HepG2 (cell line): ENCODE data around the gene NDRG2. TPM values are rescaled to one million over a fixed set of nuclear protein-coding genes. Genes with fewer than 3 reads are reported as not detected.

Experiments
- AKAP8 ChIP-seq: sonication (generic); formaldehyde crosslinking; IDR thresholded peaks from 2 replicates; pipeline ENCODE4 v1.5.1; 2020; ENCODE audit warnings: mild to moderate bottlenecking, missing genetic modification reagents
- GMEB2 ChIP-seq: IDR thresholded peaks from 2 replicates; pipeline ENCODE4 v1.6.1; 2016; ENCODE audit warnings: missing biosample characterization, missing genetic modification reagents, low read depth
- IRF1 ChIP-seq: sonication (generic); formaldehyde crosslinking; IDR thresholded peaks from 2 replicates; pipeline ENCODE4 v1.4.0; 2020; ENCODE audit warnings: low read depth, mild to moderate bottlenecking, missing genetic modification reagents
- KAT7 ChIP-seq: IDR thresholded peaks from 2 replicates; pipeline ENCODE4 v1.6.1; 2018; ENCODE audit warnings: borderline replicate concordance, missing compliant biosample characterization
- MXD4 ChIP-seq: IDR thresholded peaks from 2 replicates; pipeline ENCODE4 v1.6.1; 2016; ENCODE audit warnings: mild to moderate bottlenecking, missing biosample characterization, missing genetic modification reagents
- RFX3 ChIP-seq: IDR thresholded peaks from 2 replicates; pipeline ENCODE4 v1.6.1; 2016; ENCODE audit warnings: missing biosample characterization, missing genetic modification reagents
- RNF219 ChIP-seq: sonication (generic); formaldehyde crosslinking; IDR thresholded peaks from 2 replicates; pipeline ENCODE4 v1.5.0; 2020; ENCODE audit warnings: mild to moderate bottlenecking, missing genetic modification reagents
- SOX13 ChIP-seq, 3 experiments: fragments of 450-650 bp in 1 of 3; sonication (generic) in 1 of 3; formaldehyde crosslinking in 1 of 3; IDR thresholded peaks in 2 of 3; conservative IDR thresholded peaks in 1 of 3; 2 replicates each; pipeline versions ENCODE4 v1.5.0 to v1.6.1; 2016 to 2020; ENCODE audit warnings: antibody characterized with exemption in 1 of 3, mild to moderate bottlenecking in 1 of 3, missing compliant biosample characterization in 1 of 3, missing genetic modification reagents in 1 of 3, moderate library complexity in 1 of 3
- THAP11 ChIP-seq: IDR thresholded peaks from 2 replicates; pipeline ENCODE4 v1.6.1; 2016; ENCODE audit warnings: missing biosample characterization, missing genetic modification reagents
- ZBTB25 ChIP-seq: IDR thresholded peaks from 2 replicates; pipeline ENCODE4 v1.6.1; 2018; ENCODE audit warnings: missing genetic modification reagents
- ZBTB26 ChIP-seq: IDR thresholded peaks from 2 replicates; pipeline ENCODE4 v1.6.1; 2016; ENCODE audit warnings: missing compliant biosample characterization, missing genetic modification reagents, borderline replicate concordance
- ZFX ChIP-seq: sonication (generic); formaldehyde crosslinking; IDR thresholded peaks from 2 replicates; pipeline ENCODE4 v1.4.0; 2020; ENCODE audit warnings: mild to moderate bottlenecking, low read depth, missing genetic modification reagents, moderate library complexity
- ZNF101 ChIP-seq: sonication (generic); formaldehyde crosslinking; IDR thresholded peaks from 2 replicates; pipeline ENCODE4 v1.4.0; 2020; ENCODE audit warnings: mild to moderate bottlenecking, low read depth, missing genetic modification reagents, borderline replicate concordance
- ZNF484 ChIP-seq: sonication (generic); formaldehyde crosslinking; IDR thresholded peaks from 2 replicates; pipeline ENCODE4 v1.5.1; 2020; ENCODE audit warnings: mild to moderate bottlenecking, low read depth, missing genetic modification reagents, borderline replicate concordance
- ZNF496 ChIP-seq: sonication (generic); formaldehyde crosslinking; IDR thresholded peaks from 2 replicates; pipeline ENCODE4 v1.8.1; 2023; ENCODE audit warnings: mild to moderate bottlenecking, moderate library complexity, missing genetic modification reagents; ENCODE audit not compliant: insufficient replicate concordance
- ZNF543 ChIP-seq: sonication (generic); formaldehyde crosslinking; IDR thresholded peaks from 2 replicates; pipeline ENCODE4 v1.4.0; 2020; ENCODE audit warnings: mild to moderate bottlenecking, missing genetic modification reagents
- ZNF546 ChIP-seq: sonication (generic); formaldehyde crosslinking; conservative IDR thresholded peaks from 2 replicates; pipeline ENCODE4 v1.8.1; 2023; ENCODE audit warnings: mild to moderate bottlenecking, missing genetic modification reagents
- ZNF607 ChIP-seq: sonication (generic); formaldehyde crosslinking; IDR thresholded peaks from 2 replicates; pipeline ENCODE4 v1.5.1; 2020; ENCODE audit warnings: missing genetic modification reagents, mild to moderate bottlenecking, borderline replicate concordance
- ZNF720 ChIP-seq: sonication (generic); formaldehyde crosslinking; IDR thresholded peaks from 2 replicates; pipeline ENCODE4 v1.4.0; 2020; ENCODE audit warnings: missing genetic modification reagents
- ZNF724P ChIP-seq: sonication (generic); formaldehyde crosslinking; IDR thresholded peaks from 2 replicates; pipeline ENCODE4 v1.8.0; 2022; ENCODE audit warnings: missing genetic modification reagents, borderline replicate concordance
- ZNF790 ChIP-seq: sonication (generic); formaldehyde crosslinking; IDR thresholded peaks from 2 replicates; pipeline ENCODE4 v1.8.0; 2022; ENCODE audit warnings: missing genetic modification reagents, mild to moderate bottlenecking, borderline replicate concordance
- polyA plus RNA-seq, 8 experiments: library from polyadenylated mRNA; depleted of rRNA in 3 of 8; stranded (reverse) in 7 of 8; unstranded in 1 of 8; fragments of >200 nt; fragmentation: Illumina TruSeq in 4 of 8; extraction: Trizol in 4 of 8; gene quantifications; 2 replicates each; pipeline versions ENCODE4 v1.2.1 to v1.2.3, GENCODE V29; 2011 to 2016; ENCODE audit warnings: low read depth in 4 of 8, missing spikeins in 1 of 8, mixed read lengths in 1 of 8; ENCODE audit not compliant: insufficient read depth in 1 of 8
- total RNA-seq, 5 experiments: library from RNA; depleted of rRNA; stranded (reverse); fragments of >200 nt; fragmentation: Illumina TruSeq; extraction: Trizol; gene quantifications; 2 replicates each; pipeline ENCODE4 v1.2.3, GENCODE V29; 2016; ENCODE audit warnings: low read depth in 1 of 5

NDRG2 gene
- total and polyA plus RNA-seq, 2 of the 13 experiments (the other 11 are each of a cell fraction or from before 2014, with no cell fraction given) = 27.2 to 189 TPM

GRCh38 chr14:21039585-21040369, 14.9 kb upstream of the NDRG2 start (continued):
- TF ChIP-seq THAP11 (CRISPR knock-in tag) = 0 out of 2 replicates have a peak, but pooled peaks have one; percentile 14
- no peak for TF ChIP-seq KAT7 (CRISPR knock-in tag)
- TF ChIP-seq RFX3 (CRISPR knock-in tag) = no peak
- TF ChIP-seq ZBTB26 = peak; percentile 34; the same call in 1 of the 2 replicates
- TF ChIP-seq IRF1 (CRISPR knock-in tag) = no peak
- no peak for TF ChIP-seq AKAP8 (CRISPR knock-in tag)
- TF ChIP-seq ZNF496 = no peak
- TF ChIP-seq ZNF484 = no peak
- 0 out of 2 replicates have a peak, but pooled peaks have one; percentile 6 for TF ChIP-seq ZNF543 (CRISPR knock-in tag)
- no peak for TF ChIP-seq ZNF724P (CRISPR knock-in tag)
- no peak for TF ChIP-seq ZNF607
- TF ChIP-seq SOX13 (IDR thresholded peaks at IDR 0.05) = no peak
- TF ChIP-seq SOX13 (CRISPR knock-in tag; conservative IDR thresholded peaks at IDR 0.05 in 1 of 2, IDR thresholded peaks at IDR 0.05 in 1 of 2) = no peak
- TF ChIP-seq ZNF720 (CRISPR knock-in tag) = no peak
- peak; percentile 85 for TF ChIP-seq ZFX (CRISPR knock-in tag)
- TF ChIP-seq ZBTB25 (CRISPR knock-in tag) = no peak
- no peak for TF ChIP-seq GMEB2 (CRISPR knock-in tag)
- TF ChIP-seq RNF219 = no peak
- TF ChIP-seq ZNF790 (CRISPR knock-in tag) = no peak
- TF ChIP-seq ZNF546 (CRISPR knock-in tag) = no peak
- TF ChIP-seq ZNF101 = no peak
- no peak for TF ChIP-seq MXD4 (CRISPR knock-in tag)
